ENCODE measurements around the gene ARF6.

Gene ARF6

DNA sequence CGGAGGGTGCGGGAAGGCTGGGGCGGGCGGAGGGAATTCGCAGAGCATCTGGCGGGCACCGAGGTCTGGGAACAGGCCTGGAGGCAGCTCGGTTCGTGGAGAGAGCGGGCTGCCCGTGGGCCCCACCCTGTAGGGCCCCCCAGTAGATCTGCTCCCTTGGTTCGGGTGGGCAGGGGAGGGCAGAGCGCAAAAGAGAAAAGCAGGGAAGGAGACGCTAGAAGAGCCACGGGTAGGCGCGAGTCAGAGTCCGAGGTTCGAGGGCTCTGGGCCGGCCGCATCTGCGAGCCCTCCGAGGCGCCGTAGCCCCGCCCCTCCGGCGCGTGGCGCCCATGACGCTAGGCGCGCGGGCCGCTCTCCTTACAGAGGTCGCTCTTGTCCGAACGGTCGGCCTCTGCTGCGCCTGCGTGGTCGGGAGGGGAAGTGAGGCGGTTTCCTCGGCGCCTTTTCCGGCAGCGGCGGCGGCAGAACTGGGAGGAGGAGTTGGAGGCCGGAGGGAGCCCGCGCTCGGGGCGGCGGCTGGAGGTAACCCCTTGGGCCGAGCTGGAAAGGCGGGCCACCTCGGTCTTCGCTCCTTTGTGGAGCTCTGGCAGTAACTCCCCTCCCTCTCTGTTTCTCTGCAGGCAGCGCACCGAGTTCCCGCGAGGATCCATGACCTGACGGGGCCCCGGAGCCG is at the start of gene ARF6:
ARF6 (plus strand) TSS at position 447 of the 673 bp plus-strand sequence. CDS start 655 bp downstream, outside the sequence.
- H3K4me3 ChIP-seq (ENCODE audit: low read depth, low read length) = peak within 1 kb of the TSS; percentile 96
- TF ChIP-seq, protein P1, sequence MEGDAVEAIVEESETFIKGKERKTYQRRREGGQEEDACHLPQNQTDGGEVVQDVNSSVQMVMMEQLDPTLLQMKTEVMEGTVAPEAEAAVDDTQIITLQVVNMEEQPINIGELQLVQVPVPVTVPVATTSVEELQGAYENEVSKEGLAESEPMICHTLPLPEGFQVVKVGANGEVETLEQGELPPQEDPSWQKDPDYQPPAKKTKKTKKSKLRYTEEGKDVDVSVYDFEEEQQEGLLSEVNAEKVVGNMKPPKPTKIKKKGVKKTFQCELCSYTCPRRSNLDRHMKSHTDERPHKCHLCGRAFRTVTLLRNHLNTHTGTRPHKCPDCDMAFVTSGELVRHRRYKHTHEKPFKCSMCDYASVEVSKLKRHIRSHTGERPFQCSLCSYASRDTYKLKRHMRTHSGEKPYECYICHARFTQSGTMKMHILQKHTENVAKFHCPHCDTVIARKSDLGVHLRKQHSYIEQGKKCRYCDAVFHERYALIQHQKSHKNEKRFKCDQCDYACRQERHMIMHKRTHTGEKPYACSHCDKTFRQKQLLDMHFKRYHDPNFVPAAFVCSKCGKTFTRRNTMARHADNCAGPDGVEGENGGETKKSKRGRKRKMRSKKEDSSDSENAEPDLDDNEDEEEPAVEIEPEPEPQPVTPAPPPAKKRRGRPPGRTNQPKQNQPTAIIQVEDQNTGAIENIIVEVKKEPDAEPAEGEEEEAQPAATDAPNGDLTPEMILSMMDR (conservative IDR thresholded peaks at IDR 0.05; ENCODE audit: low read depth, low read length) = no peak
- DNase-seq (ENCODE audit: low read depth) = peak; percentile 98

DNA sequence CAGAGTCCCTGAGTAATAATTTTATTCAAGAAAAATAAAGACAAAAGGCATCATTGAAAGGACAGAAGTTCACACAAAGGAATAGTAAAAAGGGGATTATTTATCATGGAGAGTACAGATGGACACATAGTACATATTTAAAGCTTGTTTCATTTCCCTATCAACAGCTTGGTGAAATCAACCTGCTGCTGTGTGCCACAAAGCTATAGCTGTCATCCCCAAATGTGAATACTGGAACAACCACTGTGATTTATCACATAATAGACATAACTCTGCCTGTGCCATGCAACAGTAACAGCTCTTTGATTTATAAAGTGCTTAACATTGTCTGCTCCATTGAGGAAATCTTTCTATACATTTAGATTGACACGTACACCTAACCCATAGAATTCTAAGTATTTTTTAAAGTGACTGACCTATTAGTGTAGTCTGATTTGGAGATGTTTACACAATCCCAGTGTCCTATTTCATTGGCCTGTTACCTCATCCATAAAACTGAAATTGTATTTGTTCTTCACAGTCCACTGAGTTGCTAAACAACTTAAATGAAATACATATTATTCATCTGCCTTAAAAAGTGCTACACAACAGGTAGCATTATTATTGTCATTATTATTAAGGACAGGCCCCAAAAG is 43.6 kb upstream of the ARF6 start:
- TF ChIP-seq, protein P1 (conservative IDR thresholded peaks at IDR 0.05; ENCODE audit: low read depth, low read length) = no peak
- DNase-seq (ENCODE audit: low read depth) = no peak
- no peak overlapping the region for H3K4me3 ChIP-seq (ENCODE audit: low read depth, low read length)

DNA sequence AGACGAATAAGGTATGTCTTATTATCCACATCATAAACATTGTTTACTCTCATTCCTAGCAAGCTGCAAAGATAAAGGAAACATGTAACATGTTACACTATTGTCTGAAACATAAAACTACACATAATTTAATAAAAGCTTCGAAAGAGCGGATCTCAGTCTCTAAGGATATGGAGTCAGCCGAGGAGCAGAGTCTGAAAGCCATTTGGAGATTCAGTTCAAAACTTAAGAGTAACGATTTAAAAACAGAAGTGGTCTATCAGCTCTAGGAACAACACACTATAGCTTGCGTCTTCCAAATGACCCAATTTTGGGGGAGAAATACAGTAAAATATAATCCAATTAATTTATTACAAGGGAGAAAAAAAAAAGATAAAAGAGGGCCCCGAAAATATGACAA is 41.1 kb upstream of the ARF6 start:
- TF ChIP-seq, protein P1 (conservative IDR thresholded peaks at IDR 0.05; ENCODE audit: low read depth, low read length) = no peak
- H3K4me3 ChIP-seq (ENCODE audit: low read depth, low read length) = peak overlapping the region; percentile 79
- peak; percentile 18 for DNase-seq (ENCODE audit: low read depth)

DNA sequence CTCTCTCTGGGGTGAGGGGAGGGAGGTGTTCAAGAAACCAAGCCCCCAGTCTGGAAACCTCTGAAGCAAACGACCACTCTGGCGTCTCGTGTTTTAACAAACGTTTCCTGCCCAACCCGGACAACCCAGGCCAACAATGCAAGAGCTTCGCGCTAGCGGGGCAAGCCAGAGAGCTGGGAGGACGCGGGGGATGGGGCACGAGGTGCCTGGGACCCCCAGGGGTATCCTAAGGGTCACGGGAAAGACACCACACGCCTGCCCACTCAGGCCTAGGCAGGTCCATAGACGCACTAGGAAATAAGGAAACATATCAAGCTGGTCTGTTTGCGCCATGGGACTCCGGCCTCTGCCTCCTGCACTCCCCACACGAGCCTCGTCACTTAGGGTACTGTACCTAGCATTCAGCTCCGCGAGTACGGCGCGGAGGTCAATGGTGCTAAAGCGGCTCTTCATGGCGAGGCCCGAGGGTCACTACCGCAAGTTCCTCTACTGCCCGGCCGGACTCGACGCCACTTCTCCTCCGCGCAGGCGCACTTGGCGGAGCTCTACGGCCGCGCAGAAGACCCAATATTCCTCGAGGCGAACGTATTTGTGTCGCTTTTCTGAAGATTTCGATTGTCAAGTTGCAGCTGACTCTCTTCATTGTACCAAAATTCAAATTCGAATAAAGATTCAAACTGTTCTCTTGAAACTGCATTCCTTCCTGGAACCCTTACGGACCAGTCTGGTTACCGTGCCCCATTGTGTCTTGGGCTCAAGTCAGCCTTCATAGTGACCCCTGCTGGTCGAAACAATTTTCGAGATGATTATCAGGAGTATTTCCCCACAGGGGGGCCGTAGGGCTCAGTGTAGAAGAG is 40.4 kb upstream of the ARF6 start, which contains the start of gene NEMF:
NEMF (minus strand) TSS at position 488 of the 857 bp plus-strand sequence; CDS start at position 453, 35 bp downstream.
- peak; percentile 91 for DNase-seq (ENCODE audit: low read depth)
- TF ChIP-seq, protein P1 (conservative IDR thresholded peaks at IDR 0.05; ENCODE audit: low read depth, low read length) = peak; percentile 85
- peak within 1 kb of the TSS; percentile 79 for H3K4me3 ChIP-seq (ENCODE audit: low read depth, low read length)

DNA sequence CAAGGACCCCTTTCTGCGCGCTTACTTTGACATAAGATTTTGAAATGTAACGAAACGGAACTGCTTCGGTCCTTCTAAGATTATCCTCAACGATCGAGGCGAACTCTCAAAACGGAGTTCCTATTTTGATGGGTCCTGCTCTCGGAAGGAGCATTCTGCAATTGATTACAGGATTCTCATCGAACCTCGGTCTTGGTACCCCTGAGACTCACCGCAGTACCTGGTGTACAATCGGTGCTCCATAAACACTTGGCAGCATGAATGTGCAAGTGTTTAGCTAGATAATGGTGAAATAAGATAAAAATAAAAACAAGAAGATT is 39.8 kb upstream of the ARF6 start:
- TF ChIP-seq, protein P1 (conservative IDR thresholded peaks at IDR 0.05; ENCODE audit: low read depth, low read length) = no peak
- H3K4me3 ChIP-seq (ENCODE audit: low read depth, low read length) = peak overlapping the region; percentile 79
- no peak for DNase-seq (ENCODE audit: low read depth)

DNA sequence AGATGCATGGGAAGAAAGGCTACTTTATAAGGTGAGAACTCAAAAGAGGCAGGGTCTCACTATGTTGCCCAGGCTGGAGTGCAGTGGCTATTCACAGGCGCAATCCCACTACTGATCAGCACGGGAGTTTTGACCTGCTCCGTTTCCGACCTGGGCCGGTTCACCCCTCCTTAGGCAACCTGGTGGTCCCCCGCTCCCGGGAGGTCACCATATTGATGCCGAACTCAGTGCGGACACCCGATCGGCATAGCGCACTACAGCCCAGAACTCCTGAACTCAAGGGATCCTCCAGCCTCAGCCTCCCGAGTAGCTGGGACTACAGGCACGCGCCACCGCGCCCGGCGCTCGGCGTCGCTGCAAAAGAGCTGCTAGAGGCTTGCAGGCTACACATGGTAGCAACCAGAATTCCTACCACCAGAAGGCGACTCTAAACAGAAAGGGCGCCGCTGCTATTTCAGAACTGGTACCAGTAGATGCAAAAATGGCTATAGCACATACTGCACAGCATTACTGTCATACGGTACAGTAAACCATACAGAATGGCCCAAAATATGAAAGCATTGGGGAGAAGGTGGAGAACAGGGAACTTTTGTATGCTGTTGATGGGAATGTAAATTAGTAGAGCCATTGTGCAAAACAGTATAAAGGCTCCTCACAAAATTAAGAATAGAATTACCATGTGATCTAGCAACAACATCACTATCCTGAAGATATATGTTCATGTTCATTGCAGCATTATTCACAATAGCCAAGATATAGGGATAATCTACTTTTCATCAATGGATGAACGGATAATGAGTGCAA is 39.1 kb upstream of the ARF6 start:
- peak overlapping the region; percentile 79 for H3K4me3 ChIP-seq (ENCODE audit: low read depth, low read length)
- peak; percentile 93 for DNase-seq (ENCODE audit: low read depth)
- TF ChIP-seq, protein P1 (conservative IDR thresholded peaks at IDR 0.05; ENCODE audit: low read depth, low read length) = peak; percentile 84
